NB4 (cell line): Measurements from ENCODE around the gene COL4A5.
A peak's percentile ranks its signal among the peaks of the same experiment; 100 is the strongest.

Source experiments
- DNase-seq: peaks from one replicate; pipeline ENCODE4 v3.0.0; 2010; ENCODE audit warnings: low read depth
- H3K4me3 ChIP-seq: one replicate; pipeline ENCODE4 v1.5.1; 2011; ENCODE audit warnings: mild to moderate bottlenecking, low read depth, low read length, moderate library complexity
- CTCF ChIP-seq: IDR thresholded peaks from one replicate; pipeline ENCODE4 v1.5.1; 2012; ENCODE audit warnings: low read depth, low read length
- MAX ChIP-seq: IDR thresholded peaks from 2 replicates; pipeline ENCODE4 v1.6.1; 2011; ENCODE audit warnings: low read depth, low read length
- MYC ChIP-seq: IDR thresholded peaks from 2 replicates; pipeline ENCODE4 v1.6.1; 2011; ENCODE audit warnings: low read depth, low read length
- POLR2A ChIP-seq: IDR thresholded peaks from 2 replicates; pipeline ENCODE4 v1.6.1; 2011; ENCODE audit warnings: mild to moderate bottlenecking; ENCODE audit not compliant: insufficient read length; ENCODE audit errors: extremely low read depth

The COL4A5 gene

GRCh38 chrX:108442901-108443464, 3.3 kb downstream of the COL4A5 start:
- no peak overlapping the region for H3K4me3 ChIP-seq
- TF ChIP-seq MAX, result no peak
- TF ChIP-seq POLR2A, result no peak
- TF ChIP-seq MYC, result no peak
- no peak for TF ChIP-seq CTCF
- DNase-seq, result no peak

GRCh38 chrX:108447303-108447702, 7.7 kb downstream of the COL4A5 start:
- no peak for TF ChIP-seq CTCF
- no peak for TF ChIP-seq POLR2A
- TF ChIP-seq MYC, result no peak
- TF ChIP-seq MAX, result no peak
- peak; percentile 4 for DNase-seq
- H3K4me3 ChIP-seq, result no peak overlapping the region

GRCh38 chrX:108453841-108454240, 14.2 kb downstream of the COL4A5 start:
- no peak for DNase-seq
- no peak overlapping the region for H3K4me3 ChIP-seq
- TF ChIP-seq POLR2A (no peak), MAX (no peak), MYC (no peak), CTCF (no peak)

GRCh38 chrX:108456971-108457477, 17.4 kb downstream of the COL4A5 start:
- TF ChIP-seq CTCF (no peak), MAX (no peak), MYC (no peak), POLR2A (no peak)
- no peak overlapping the region for H3K4me3 ChIP-seq
- DNase-seq, result no peak

- no peak overlapping the region for H3K4me3 ChIP-seq
- TF ChIP-seq MYC (no peak), POLR2A (no peak), MAX (no peak), CTCF (no peak)
- DNase-seq, result no peak
Observed at GRCh38 chrX:108464604-108465003, 25.0 kb downstream of the COL4A5 start.
